ENCODE measurements around the gene FAM227A. TPM values are rescaled to one million over a fixed set of nuclear protein-coding genes. Genes with fewer than 3 reads are reported as not detected.
"Not testable (repeated sequence)": the region's sequence is repeated elsewhere in the genome, so short reads cannot be mapped to it uniquely, and the experiment has no call there.

Gene FAM227A
- total and polyA plus RNA-seq, 3 experiments from 2014 or later: 0.08 to 0.92 (median 0.75) TPM

- CTCF ChIA-PET: no interaction called here
- H3K27ac Mint-ChIP-seq: peak overlapping the region in 2 of 8 donors; percentile 10 to 67
- H3K9me3 Mint-ChIP-seq: no peaks in the 10 kb centered on the region
- no peak for DNase-seq
- no peaks in the 10 kb centered on the region for H3K36me3 ChIP-seq (ENCODE audit: insufficient read depth, low read length)
- no peaks in the 10 kb centered on the region for H3K9me3 ChIP-seq (ENCODE audit: low read length)
- H3K27me3 Mint-ChIP-seq: peaks cover 0 to 1% of the 10 kb centered on the region in 2 donors
- no peak overlapping the region for H3K27ac ChIP-seq (ENCODE audit: low read depth, low read length)
- H3K4me1 ChIP-seq (ENCODE audit: insufficient read depth, low read length): peaks cover 12% of the 10 kb centered on the region
- H3K27me3 ChIP-seq (ENCODE audit: insufficient read depth, low read length, poor library complexity, severe bottlenecking): no peaks in the 10 kb centered on the region
- peak overlapping the region in 2 of 7 donors; percentile 47 to 76 for H3K4me3 Mint-ChIP-seq
- H3K4me1 Mint-ChIP-seq: peaks cover 8 to 21% (median 18%) of the 10 kb centered on the region in 3 donors
- H3K36me3 Mint-ChIP-seq: peaks cover 0 to 8% (median 0%) of the 10 kb centered on the region in 3 donors
- POLR2A ChIA-PET: no interaction called here
- H3K4me3 ChIP-seq (ENCODE audit: low read length): no peak overlapping the region
These were observed 2.5 kb downstream of the FAM227A start for GRCh38 chr22:38653741-38654140.

- peaks cover 8 to 15% (median 11%) of the 10 kb centered on the region in 3 donors for H3K4me1 Mint-ChIP-seq
- H3K36me3 Mint-ChIP-seq: peaks cover 0 to 8% (median 0%) of the 10 kb centered on the region in 3 donors
- H3K9me3 Mint-ChIP-seq: no peaks in the 10 kb centered on the region
- no peaks in the 10 kb centered on the region for H3K9me3 ChIP-seq (ENCODE audit: low read length)
- no peak overlapping the region for H3K27ac ChIP-seq (ENCODE audit: low read depth, low read length)
- H3K27ac Mint-ChIP-seq: peak overlapping the region in 1 of 8 donors; percentile 33
- no peaks in the 10 kb centered on the region for H3K36me3 ChIP-seq (ENCODE audit: insufficient read depth, low read length)
- peaks cover 0 to 3% of the 10 kb centered on the region in 2 donors for H3K27me3 Mint-ChIP-seq
- no peak overlapping the region for H3K4me3 ChIP-seq (ENCODE audit: low read length)
- H3K27me3 ChIP-seq (ENCODE audit: insufficient read depth, low read length, poor library complexity, severe bottlenecking): no peaks in the 10 kb centered on the region
- POLR2A ChIA-PET: no interaction called here
- no peak for DNase-seq
- CTCF ChIA-PET: no interaction called here
- peaks cover 12% of the 10 kb centered on the region for H3K4me1 ChIP-seq (ENCODE audit: insufficient read depth, low read length)
- H3K4me3 Mint-ChIP-seq: no peak overlapping the region
These were observed 3.3 kb downstream of the FAM227A start for GRCh38 chr22:38652859-38653258.

DNA sequence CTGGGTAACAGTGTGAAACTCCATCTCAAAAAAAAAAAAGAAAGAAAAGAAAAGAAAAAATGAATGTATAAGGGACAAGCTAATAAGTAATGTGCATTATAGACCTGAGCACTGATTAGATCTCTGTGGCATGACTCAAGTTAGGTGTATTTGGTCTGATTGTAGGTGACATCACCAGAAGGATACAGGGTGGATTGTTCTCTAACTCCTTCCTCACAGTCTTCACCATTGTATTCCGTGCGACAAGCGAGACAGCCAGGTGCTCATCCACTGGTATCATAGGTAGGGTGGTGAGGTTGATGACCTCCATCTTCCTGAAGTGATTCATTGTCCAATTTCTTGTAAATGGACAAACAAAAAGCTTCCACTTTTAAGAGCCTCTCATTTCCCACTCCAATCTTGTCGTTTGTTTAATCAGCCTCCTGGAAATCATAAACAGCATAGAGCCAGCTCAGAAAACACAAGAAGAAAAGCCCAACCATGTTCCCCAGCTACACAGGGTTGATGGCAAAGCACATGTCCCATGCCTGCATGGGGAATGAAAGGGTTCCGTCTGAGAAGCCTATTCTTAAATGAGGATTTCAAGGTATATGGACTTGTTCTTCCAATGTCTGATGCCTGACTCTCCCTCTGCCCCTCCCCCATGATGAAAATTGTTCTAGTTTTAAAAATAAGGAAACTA is 6.2 kb downstream of the FAM227A start:
- Histone ChIP-seq H3K4me3 (ENCODE audit: low read length) (no peak overlapping the region), H3K36me3 (ENCODE audit: insufficient read depth, low read length) (no peaks in the 10 kb centered on the region), H3K27ac (ENCODE audit: low read depth, low read length) (no peak overlapping the region), H3K9me3 (ENCODE audit: low read length) (no peaks in the 10 kb centered on the region), H3K4me1 (ENCODE audit: insufficient read depth, low read length) (no peaks in the 10 kb centered on the region), H3K27me3 (ENCODE audit: insufficient read depth, low read length, poor library complexity, severe bottlenecking) (no peaks in the 10 kb centered on the region)
- Mint-ChIP-seq H3K4me1 (peaks cover 0 to 1% (median 0%) of the 10 kb centered on the region in 3 donors), H3K9me3 (no peaks in the 10 kb centered on the region), H3K36me3 (no peaks in the 10 kb centered on the region), H3K27ac (no peak overlapping the region), H3K4me3 (no peak overlapping the region), H3K27me3 (peaks cover 0 to 7% of the 10 kb centered on the region in 2 donors)
- POLR2A ChIA-PET: interaction anchor here (0.5 kb wide), 1 partner anchor 34 kb away, joined by 8 read pairs; no protein-coding TSS in a partner anchor
- CTCF ChIA-PET: interaction anchor here (0.8 kb wide), 1 partner anchor 32 kb away, joined by 3 read pairs; the partner anchor contains the start of gene TOMM22
- no peak for DNase-seq

GRCh38 chr22:38645430-38645829 is 10.8 kb downstream of the FAM227A start:
- Mint-ChIP-seq H3K27ac (no peak overlapping the region), H3K27me3 (peaks cover 7 to 20% of the 10 kb centered on the region in 2 donors), H3K4me1 (no peaks in the 10 kb centered on the region), H3K36me3 (no peaks in the 10 kb centered on the region), H3K9me3 (no peaks in the 10 kb centered on the region), H3K4me3 (no peak overlapping the region)
- DNase-seq: no peak
- H3K4me3 ChIP-seq (ENCODE audit: low read length): no peak overlapping the region
- no peaks in the 10 kb centered on the region for H3K9me3 ChIP-seq (ENCODE audit: low read length)
- no peaks in the 10 kb centered on the region for H3K27me3 ChIP-seq (ENCODE audit: insufficient read depth, low read length, poor library complexity, severe bottlenecking)
- H3K36me3 ChIP-seq (ENCODE audit: insufficient read depth, low read length): no peaks in the 10 kb centered on the region
- H3K27ac ChIP-seq (ENCODE audit: low read depth, low read length): no peak overlapping the region
- H3K4me1 ChIP-seq (ENCODE audit: insufficient read depth, low read length): no peaks in the 10 kb centered on the region
- ChIA-PET POLR2A (no interaction called here), CTCF (no interaction called here)

GRCh38 chr22:38644245-38644644 is 11.9 kb downstream of the FAM227A start:
- H3K27ac ChIP-seq (ENCODE audit: low read depth, low read length); H3K4me3 Mint-ChIP-seq; H3K4me3 ChIP-seq (ENCODE audit: low read length); H3K9me3 Mint-ChIP-seq; H3K9me3 ChIP-seq (ENCODE audit: low read length); H3K36me3 Mint-ChIP-seq; CTCF ChIA-PET; POLR2A ChIA-PET; H3K36me3 ChIP-seq (ENCODE audit: insufficient read depth, low read length); H3K27ac Mint-ChIP-seq; H3K4me1 ChIP-seq (ENCODE audit: insufficient read depth, low read length); H3K4me1 Mint-ChIP-seq; DNase-seq; H3K27me3 ChIP-seq (ENCODE audit: insufficient read depth, low read length, poor library complexity, severe bottlenecking): not testable (repeated sequence)
- peaks cover 7 to 23% of the 10 kb centered on the region in 2 donors for H3K27me3 Mint-ChIP-seq

- H3K4me1 ChIP-seq (ENCODE audit: insufficient read depth, low read length): no peaks in the 10 kb centered on the region
- CTCF ChIA-PET: interaction anchor here (1.3 kb wide), 1 partner anchor 11 kb away, joined by 3 read pairs; no protein-coding TSS in a partner anchor
- H3K27me3 ChIP-seq (ENCODE audit: insufficient read depth, low read length, poor library complexity, severe bottlenecking): no peaks in the 10 kb centered on the region
- H3K27ac ChIP-seq (ENCODE audit: low read depth, low read length): no peak overlapping the region
- H3K4me3 ChIP-seq (ENCODE audit: low read length): no peak overlapping the region
- H3K4me3 Mint-ChIP-seq: no peak overlapping the region
- no peaks in the 10 kb centered on the region for H3K36me3 Mint-ChIP-seq
- H3K27ac Mint-ChIP-seq: no peak overlapping the region
- no peak for DNase-seq
- POLR2A ChIA-PET: no interaction called here
- peaks cover 6 to 23% of the 10 kb centered on the region in 2 donors for H3K27me3 Mint-ChIP-seq
- H3K4me1 Mint-ChIP-seq: no peaks in the 10 kb centered on the region
- no peaks in the 10 kb centered on the region for H3K9me3 Mint-ChIP-seq
- no peaks in the 10 kb centered on the region for H3K9me3 ChIP-seq (ENCODE audit: low read length)
- no peaks in the 10 kb centered on the region for H3K36me3 ChIP-seq (ENCODE audit: insufficient read depth, low read length)
These were observed 14.6 kb downstream of the FAM227A start for GRCh38 chr22:38641476-38642040.

DNA sequence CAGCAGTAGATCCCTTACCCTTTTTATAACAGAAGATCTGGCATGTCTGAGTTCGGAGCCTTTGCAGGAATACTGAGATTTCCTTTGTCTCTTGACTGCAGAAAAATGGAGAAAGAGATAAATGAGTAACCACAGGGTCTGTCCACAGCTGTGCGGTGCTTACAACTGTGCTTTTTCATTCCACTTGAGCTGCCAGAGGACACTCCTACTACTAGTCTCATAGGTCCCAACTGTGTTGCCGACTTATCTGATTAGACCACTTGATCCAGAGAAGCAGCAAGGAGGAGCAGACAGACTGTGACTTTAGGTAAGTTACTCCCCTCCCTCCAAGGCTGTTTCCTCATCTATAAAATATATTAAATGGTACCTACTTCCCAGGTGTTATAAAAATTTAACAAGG is 17.5 kb downstream of the FAM227A start:
- Histone ChIP-seq H3K4me1 (ENCODE audit: insufficient read depth, low read length) (no peaks in the 10 kb centered on the region), H3K27me3 (ENCODE audit: insufficient read depth, low read length, poor library complexity, severe bottlenecking) (peaks cover 4% of the 10 kb centered on the region), H3K36me3 (ENCODE audit: insufficient read depth, low read length) (no peaks in the 10 kb centered on the region), H3K4me3 (ENCODE audit: low read length) (no peak overlapping the region), H3K27ac (ENCODE audit: low read depth, low read length) (no peak overlapping the region), H3K9me3 (ENCODE audit: low read length) (no peaks in the 10 kb centered on the region)
- H3K27me3 Mint-ChIP-seq: peaks cover 8 to 23% of the 10 kb centered on the region in 2 donors
- no peaks in the 10 kb centered on the region for H3K4me1 Mint-ChIP-seq
- H3K36me3 Mint-ChIP-seq: no peaks in the 10 kb centered on the region
- no peaks in the 10 kb centered on the region for H3K9me3 Mint-ChIP-seq
- DNase-seq: no peak
- ChIA-PET POLR2A (no interaction called here), CTCF (no interaction called here)
- H3K4me3 Mint-ChIP-seq: no peak overlapping the region
- no peak overlapping the region for H3K27ac Mint-ChIP-seq

GRCh38 chr22:38638216-38638615 is 18.0 kb downstream of the FAM227A start:
- Histone ChIP-seq H3K9me3 (ENCODE audit: low read length) (no peaks in the 10 kb centered on the region), H3K4me3 (ENCODE audit: low read length) (no peak overlapping the region), H3K27ac (ENCODE audit: low read depth, low read length) (no peak overlapping the region), H3K27me3 (ENCODE audit: insufficient read depth, low read length, poor library complexity, severe bottlenecking) (peaks cover 4% of the 10 kb centered on the region), H3K4me1 (ENCODE audit: insufficient read depth, low read length) (no peaks in the 10 kb centered on the region), H3K36me3 (ENCODE audit: insufficient read depth, low read length) (no peaks in the 10 kb centered on the region)
- no peak for DNase-seq
- no peaks in the 10 kb centered on the region for H3K4me1 Mint-ChIP-seq
- peak overlapping the region in 1 of 8 donors; percentile 70 for H3K27ac Mint-ChIP-seq
- ChIA-PET CTCF (no interaction called here), POLR2A (no interaction called here)
- H3K9me3 Mint-ChIP-seq: no peaks in the 10 kb centered on the region
- H3K36me3 Mint-ChIP-seq: no peaks in the 10 kb centered on the region
- no peak overlapping the region for H3K4me3 Mint-ChIP-seq
- H3K27me3 Mint-ChIP-seq: peaks cover 7 to 18% of the 10 kb centered on the region in 2 donors

All from CD8-positive, alpha-beta memory T cell (primary cell).